KMS-11 (cell line): Measurements from ENCODE around the gene MORN1.

Experiments used
- H2AFZ ChIP-seq: fragments of 200-600 bp; sonication (generic); 2 replicates; pipeline ENCODE4 v1.6.1; 2016; ENCODE audit warnings: antibody characterized with exemption, mixed run types, low read depth
- H3K27ac ChIP-seq: fragments of 200-600 bp; sonication (generic); 2 replicates; pipeline ENCODE4 v1.6.1; 2016; ENCODE audit warnings: mild to moderate bottlenecking, mixed run types
- H3K27me3 ChIP-seq: fragments of 200-600 bp; sonication (generic); 2 replicates; pipeline ENCODE4 v1.6.1; 2017; ENCODE audit warnings: mild to moderate bottlenecking, low read depth, mixed run types, moderate library complexity; ENCODE audit not compliant: insufficient read depth
- H3K36me3 ChIP-seq: fragments of 200-600 bp; sonication (generic); 2 replicates; pipeline ENCODE4 v1.6.1; 2017; ENCODE audit warnings: mild to moderate bottlenecking, mixed run types; ENCODE audit not compliant: insufficient read depth
- H3K4me1 ChIP-seq: fragments of 200-600 bp; sonication (generic); 2 replicates; pipeline ENCODE4 v1.6.1; 2016; ENCODE audit warnings: mild to moderate bottlenecking, low read depth, mixed run types; ENCODE audit not compliant: poor library complexity, severe bottlenecking
- H3K4me2 ChIP-seq: fragments of 200-600 bp; sonication (generic); 2 replicates; pipeline ENCODE4 v1.7.0; 2016; ENCODE audit warnings: mild to moderate bottlenecking, mixed run types
- H3K4me3 ChIP-seq: fragments of 200-600 bp; sonication (generic); IDR thresholded peaks from 2 replicates; pipeline ENCODE4 v1.6.1; 2017; ENCODE audit warnings: low read depth, low read length, mixed read lengths; ENCODE audit not compliant: insufficient read depth
- H3K79me2 ChIP-seq: fragments of 200-600 bp; sonication (generic); 2 replicates; pipeline ENCODE4 v1.6.1; 2016; ENCODE audit warnings: low read depth, mixed run types; ENCODE audit not compliant: insufficient read depth
- H3K9ac ChIP-seq: fragments of 200-600 bp; sonication (generic); 2 replicates; pipeline ENCODE4 v1.6.1; 2016; ENCODE audit warnings: mild to moderate bottlenecking, mixed run types
- H4K20me1 ChIP-seq: fragments of 200-600 bp; sonication (generic); 2 replicates; pipeline ENCODE4 v1.6.1; 2016; ENCODE audit warnings: mild to moderate bottlenecking, mixed run types; ENCODE audit not compliant: insufficient read depth
- TF ChIP-seq, protein P1 (sequence below): fragments of 200-600 bp; sonication (generic); conservative IDR thresholded peaks from 2 replicates; pipeline ENCODE4 v1.6.1; 2017; ENCODE audit warnings: low read depth, mild to moderate bottlenecking, antibody characterized with exemption, low read length, moderate library complexity, mixed read lengths

MORN1 gene

DNA sequence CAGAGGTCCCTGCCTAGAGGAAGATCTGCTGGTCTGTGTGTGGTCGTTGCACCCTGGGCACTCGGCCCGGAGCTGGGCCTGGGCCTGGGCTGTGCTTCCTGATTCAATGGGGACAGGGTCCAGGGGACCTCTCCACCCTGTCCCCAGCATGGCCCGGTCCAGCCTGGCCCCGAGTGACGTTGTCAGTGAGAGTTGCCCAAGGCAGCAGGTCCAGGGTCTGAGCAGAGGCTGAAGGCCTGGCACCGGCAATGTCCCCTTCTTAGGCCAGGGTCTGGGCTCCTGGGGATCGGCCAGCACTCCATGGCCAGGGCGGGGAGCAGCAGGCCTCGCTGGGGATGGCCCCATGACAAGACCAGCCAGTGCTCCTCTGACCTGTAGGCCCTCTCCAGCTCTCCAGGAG, 36.6 kb upstream of the MORN1 start:
- TF ChIP-seq, protein P1, sequence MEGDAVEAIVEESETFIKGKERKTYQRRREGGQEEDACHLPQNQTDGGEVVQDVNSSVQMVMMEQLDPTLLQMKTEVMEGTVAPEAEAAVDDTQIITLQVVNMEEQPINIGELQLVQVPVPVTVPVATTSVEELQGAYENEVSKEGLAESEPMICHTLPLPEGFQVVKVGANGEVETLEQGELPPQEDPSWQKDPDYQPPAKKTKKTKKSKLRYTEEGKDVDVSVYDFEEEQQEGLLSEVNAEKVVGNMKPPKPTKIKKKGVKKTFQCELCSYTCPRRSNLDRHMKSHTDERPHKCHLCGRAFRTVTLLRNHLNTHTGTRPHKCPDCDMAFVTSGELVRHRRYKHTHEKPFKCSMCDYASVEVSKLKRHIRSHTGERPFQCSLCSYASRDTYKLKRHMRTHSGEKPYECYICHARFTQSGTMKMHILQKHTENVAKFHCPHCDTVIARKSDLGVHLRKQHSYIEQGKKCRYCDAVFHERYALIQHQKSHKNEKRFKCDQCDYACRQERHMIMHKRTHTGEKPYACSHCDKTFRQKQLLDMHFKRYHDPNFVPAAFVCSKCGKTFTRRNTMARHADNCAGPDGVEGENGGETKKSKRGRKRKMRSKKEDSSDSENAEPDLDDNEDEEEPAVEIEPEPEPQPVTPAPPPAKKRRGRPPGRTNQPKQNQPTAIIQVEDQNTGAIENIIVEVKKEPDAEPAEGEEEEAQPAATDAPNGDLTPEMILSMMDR = no peak
- no peak overlapping the region for H3K4me3 ChIP-seq
- no peak overlapping the region for H3K27ac ChIP-seq
- H3K36me3 ChIP-seq = no peaks in the 10 kb centered on the region
- H3K9ac ChIP-seq = no peak overlapping the region
- peaks cover 94% of the 10 kb centered on the region for H3K27me3 ChIP-seq
- no peak overlapping the region for H3K4me2 ChIP-seq
- no peaks in the 10 kb centered on the region for H3K79me2 ChIP-seq
- H2AFZ ChIP-seq = no peak overlapping the region
- H3K4me1 ChIP-seq = no peaks in the 10 kb centered on the region
- H4K20me1 ChIP-seq = no peaks in the 10 kb centered on the region

DNA sequence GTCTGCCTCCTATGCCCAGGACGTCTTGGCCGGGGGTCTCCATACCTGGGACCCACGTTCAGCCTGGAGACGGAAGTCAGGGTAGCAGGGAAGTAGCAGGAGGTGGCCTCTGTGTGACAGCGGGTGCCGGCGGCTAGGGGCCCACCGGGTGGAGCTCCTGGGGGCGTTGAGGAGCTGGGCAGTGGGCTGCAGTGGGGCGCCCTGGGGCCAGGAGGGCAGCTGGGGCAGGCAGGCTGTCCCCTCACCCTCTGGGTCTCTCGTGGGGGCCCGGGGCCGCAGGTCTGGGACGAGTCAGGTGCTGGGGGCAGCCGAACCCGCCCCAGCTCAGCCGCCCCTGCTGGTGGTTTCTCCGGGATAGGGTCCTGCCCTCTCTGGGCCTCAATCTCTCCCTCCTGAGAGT, 35.7 kb upstream of the MORN1 start:
- Histone ChIP-seq H3K27me3 (peaks cover 94% of the 10 kb centered on the region), H3K4me1 (no peaks in the 10 kb centered on the region), H3K36me3 (no peaks in the 10 kb centered on the region), H3K79me2 (no peaks in the 10 kb centered on the region), H2AFZ (no peak overlapping the region), H3K9ac (no peak overlapping the region), H3K4me3 (no peak overlapping the region), H3K27ac (no peak overlapping the region), H4K20me1 (no peaks in the 10 kb centered on the region), H3K4me2 (no peak overlapping the region)
- TF ChIP-seq, protein P1 = no peak

DNA sequence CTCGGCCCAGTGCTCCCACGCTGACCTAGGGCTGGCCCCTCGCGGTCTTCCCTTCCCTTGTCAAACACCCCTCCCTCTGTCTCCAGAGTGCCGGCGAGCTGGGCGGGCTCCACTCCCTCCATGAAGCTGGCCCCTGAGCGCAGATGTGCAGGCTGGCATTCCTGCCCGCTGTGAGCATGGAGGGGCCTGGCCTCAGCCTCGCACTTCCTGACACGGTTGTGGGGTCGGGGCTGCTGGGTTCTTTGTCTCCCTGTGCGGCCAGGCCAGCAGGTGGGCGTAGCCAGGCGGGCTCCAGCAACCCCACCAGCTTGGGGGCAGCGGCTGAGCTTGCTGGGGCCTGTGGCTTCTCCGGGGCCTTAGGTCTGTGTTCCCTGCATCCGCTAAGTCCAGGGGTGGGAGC, 35.2 kb upstream of the MORN1 start:
- H3K36me3 ChIP-seq = no peaks in the 10 kb centered on the region
- H4K20me1 ChIP-seq = no peaks in the 10 kb centered on the region
- H3K79me2 ChIP-seq = no peaks in the 10 kb centered on the region
- H3K27me3 ChIP-seq = peaks cover 94% of the 10 kb centered on the region
- H3K4me2 ChIP-seq = no peak overlapping the region
- H3K4me1 ChIP-seq = no peaks in the 10 kb centered on the region
- TF ChIP-seq, protein P1 = no peak
- no peak overlapping the region for H3K9ac ChIP-seq
- H2AFZ ChIP-seq = no peak overlapping the region
- no peak overlapping the region for H3K27ac ChIP-seq
- H3K4me3 ChIP-seq = no peak overlapping the region

DNA sequence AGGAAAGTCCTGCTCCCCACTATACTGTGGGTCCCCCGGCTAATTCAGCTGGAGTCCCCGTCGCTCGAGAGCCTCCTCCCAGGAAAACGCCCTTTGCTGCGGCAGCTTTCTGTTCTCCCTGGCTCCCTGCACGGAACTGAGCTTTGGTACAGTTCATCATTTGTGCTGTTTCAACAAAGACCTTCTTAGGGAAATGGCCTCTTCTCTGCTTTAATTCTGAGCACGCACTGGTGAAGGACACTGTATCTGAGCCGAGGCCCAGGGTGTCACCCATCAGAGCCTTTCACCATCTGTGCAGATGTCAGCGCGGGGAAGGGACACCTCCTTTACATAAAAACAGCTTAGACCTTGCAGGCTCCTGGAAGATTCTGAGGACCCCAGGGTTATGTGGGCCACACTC, 34.5 kb upstream of the MORN1 start:
- no peaks in the 10 kb centered on the region for H4K20me1 ChIP-seq
- H3K36me3 ChIP-seq = no peaks in the 10 kb centered on the region
- H3K4me2 ChIP-seq = no peak overlapping the region
- no peaks in the 10 kb centered on the region for H3K4me1 ChIP-seq
- no peaks in the 10 kb centered on the region for H3K79me2 ChIP-seq
- no peak overlapping the region for H3K27ac ChIP-seq
- TF ChIP-seq, protein P1 = no peak
- H3K27me3 ChIP-seq = peaks cover 95% of the 10 kb centered on the region
- H3K9ac ChIP-seq = no peak overlapping the region
- no peak overlapping the region for H2AFZ ChIP-seq
- H3K4me3 ChIP-seq = no peak overlapping the region

DNA sequence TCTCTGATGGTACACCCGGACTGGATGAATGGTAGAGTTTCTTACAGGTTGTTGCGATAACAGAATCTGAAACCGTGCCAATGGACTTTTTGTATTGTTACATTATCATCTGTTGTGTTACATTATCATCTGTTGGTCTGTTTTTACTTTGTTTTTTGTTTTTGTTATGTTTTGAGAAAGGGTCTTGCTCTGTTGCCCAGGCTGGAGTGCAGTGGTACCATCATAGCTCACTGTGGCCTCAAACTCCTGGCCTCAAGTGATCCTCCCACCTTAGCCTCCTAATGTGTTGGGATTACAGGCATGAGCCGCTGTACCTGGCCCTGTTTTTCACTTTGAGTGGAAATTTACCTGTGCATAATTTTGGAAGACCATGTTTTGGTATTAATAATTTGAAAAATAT, 31.2 kb upstream of the MORN1 start:
- TF ChIP-seq, protein P1 = no peak
- no peak overlapping the region for H2AFZ ChIP-seq
- H3K4me1 ChIP-seq = no peaks in the 10 kb centered on the region
- H3K27me3 ChIP-seq = peaks cover 97% of the 10 kb centered on the region
- no peaks in the 10 kb centered on the region for H3K36me3 ChIP-seq
- no peaks in the 10 kb centered on the region for H4K20me1 ChIP-seq
- no peak overlapping the region for H3K4me3 ChIP-seq
- H3K79me2 ChIP-seq = no peaks in the 10 kb centered on the region
- no peak overlapping the region for H3K27ac ChIP-seq
- no peak overlapping the region for H3K9ac ChIP-seq
- no peak overlapping the region for H3K4me2 ChIP-seq
